ENCODE measurements around the gene CACTIN. TPM values are rescaled to one million over a fixed set of nuclear protein-coding genes. Genes with fewer than 3 reads are reported as not detected.

The CACTIN gene
- total and polyA plus RNA-seq, 2 of the 4 experiments (the other 2 are of a cell fraction): 10.8 to 19.5 TPM

- TF ChIP-seq CEBPB (IDR thresholded peaks at IDR 0.05; ENCODE audit: low read depth, low read length) (no peak), MAFK (IDR thresholded peaks at IDR 0.05; ENCODE audit: low read depth, low read length) (peak; percentile 9; the same call in 1 of the 2 replicates)
- TF ChIP-seq, protein P1, sequence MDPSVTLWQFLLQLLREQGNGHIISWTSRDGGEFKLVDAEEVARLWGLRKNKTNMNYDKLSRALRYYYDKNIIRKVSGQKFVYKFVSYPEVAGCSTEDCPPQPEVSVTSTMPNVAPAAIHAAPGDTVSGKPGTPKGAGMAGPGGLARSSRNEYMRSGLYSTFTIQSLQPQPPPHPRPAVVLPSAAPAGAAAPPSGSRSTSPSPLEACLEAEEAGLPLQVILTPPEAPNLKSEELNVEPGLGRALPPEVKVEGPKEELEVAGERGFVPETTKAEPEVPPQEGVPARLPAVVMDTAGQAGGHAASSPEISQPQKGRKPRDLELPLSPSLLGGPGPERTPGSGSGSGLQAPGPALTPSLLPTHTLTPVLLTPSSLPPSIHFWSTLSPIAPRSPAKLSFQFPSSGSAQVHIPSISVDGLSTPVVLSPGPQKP (IDR thresholded peaks at IDR 0.05; ENCODE audit: borderline replicate concordance, low read depth, low read length): no peak
Observed at GRCh38 chr19:3626473-3627350, at the start of gene CACTIN (continued).

Data from IMR-90 (cell line).